ENCODE measurements around the gene RAB7A.

DNA sequence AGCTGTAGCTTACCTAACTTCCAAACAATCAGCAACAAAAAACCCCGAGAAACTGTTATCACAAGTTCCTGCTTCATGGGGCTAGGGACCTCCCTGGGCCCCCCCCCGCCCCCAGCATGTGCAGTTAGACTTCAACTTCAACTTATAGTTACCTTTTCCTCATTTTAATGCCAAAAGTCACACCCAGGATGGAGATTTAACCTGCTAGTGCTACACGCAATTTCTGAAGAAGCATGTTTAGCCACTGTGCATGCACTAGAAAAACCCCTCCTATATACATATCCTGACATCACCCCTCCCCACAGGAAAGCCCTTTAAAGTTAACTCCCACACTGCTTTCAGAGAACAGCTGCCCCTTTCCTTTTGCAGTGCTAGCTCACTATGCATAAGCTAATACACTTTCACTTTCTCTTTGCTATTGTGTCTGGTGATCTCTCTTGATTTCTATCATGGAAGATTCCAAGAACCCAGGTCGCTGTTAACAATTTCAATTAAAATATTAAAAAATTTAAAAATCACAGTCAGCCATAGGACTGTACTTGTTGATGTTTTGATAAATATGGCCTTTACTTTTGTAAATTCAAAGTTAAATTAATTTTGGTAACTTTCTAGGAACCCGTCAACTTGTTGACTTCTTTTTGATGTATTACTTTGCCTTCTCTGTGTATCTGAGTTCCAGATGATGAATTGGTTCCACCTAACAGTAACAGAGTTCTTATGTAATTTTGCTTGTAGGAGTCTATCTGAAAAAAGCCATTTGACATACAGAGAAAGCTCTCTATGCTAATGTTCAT, 78.2 kb downstream of the RAB7A start:
- TF ChIP-seq EZH2 (IDR thresholded peaks at IDR 0.05; ENCODE audit: insufficient read depth, poor library complexity, severe bottlenecking): no peak
- TF ChIP-seq EZH2phosphoT487 (IDR thresholded peaks at IDR 0.05; ENCODE audit: insufficient read depth, low read depth): no peak
